Right atrium auricular region (tissue), 2 donors: ENCODE measurements around the gene FBXL2. TPM values are rescaled to one million over a fixed set of nuclear protein-coding genes. Genes with fewer than 3 reads are reported as not detected.
"Not testable (repeated sequence)": the region's sequence is repeated elsewhere in the genome, so short reads cannot be mapped to it uniquely, and the experiment has no call there.

ENCODE experiments used
- DNase-seq: peaks from one replicate; pipeline ENCODE4 v3.0.0-alpha.2; 2019; ENCODE audit warnings: low spot score
- H3K27ac ChIP-seq, 2 donors: fragments of 200-600 bp; sonication (generic); 1 replicate in 1 of 2; 2 replicates in 1 of 2; pipeline ENCODE4 v1.5.1; 2016 to 2019
- H3K27me3 ChIP-seq, 2 donors: fragments of 200-600 bp; sonication (generic); one replicate each; pipeline versions ENCODE4 v1.5.1 to v1.6.0; 2017 to 2019
- H3K36me3 ChIP-seq: fragments of 200-600 bp; sonication (generic); one replicate; pipeline ENCODE4 v1.5.1; 2016
- H3K4me1 ChIP-seq, 2 donors: fragments of 200-600 bp; sonication (generic); one replicate each; pipeline versions ENCODE4 v1.5.1 to v1.6.0; 2017 to 2019
- H3K4me3 ChIP-seq, 2 donors: fragments of 200-600 bp; sonication (generic); 1 replicate in 1 of 2; 2 replicates in 1 of 2; pipeline ENCODE4 v1.5.1; 2017 to 2019; ENCODE audit warnings: mild to moderate bottlenecking in 1 of 2, moderate library complexity in 1 of 2
- H3K9me3 ChIP-seq, 2 donors: fragments of 200-600 bp; sonication (generic); one replicate each; pipeline ENCODE4 v1.5.1; 2019
- CTCF ChIP-seq, 2 donors: fragments of 200-600 bp; sonication (generic); IDR thresholded peaks; one replicate each; pipeline ENCODE4 v1.5.1; 2019; ENCODE audit warnings: antibody characterized with exemption in 2 of 2
- total RNA-seq, 2 donors: library from RNA; depleted of rRNA; stranded (reverse); fragments of >200 nt; gene quantifications; one replicate each; pipeline ENCODE4 v1.1.0, GENCODE V29; 2016

The FBXL2 gene
- total RNA-seq, 2 donors from 2014 or later, result 2.0 TPM

- Histone ChIP-seq H3K9me3 (no peaks in the 10 kb centered on the region), H3K36me3 (peaks cover 73% of the 10 kb centered on the region), H3K27ac (no peak overlapping the region), H3K27me3 (no peaks in the 10 kb centered on the region), H3K4me1 (no peaks in the 10 kb centered on the region), H3K4me3 (no peak overlapping the region)
- no peak for DNase-seq
- TF ChIP-seq CTCF (IDR thresholded peaks at IDR 0.05), result no peak
Observed at GRCh38 chr3:33394403-33395054, 117.3 kb downstream of the FBXL2 start.

GRCh38 chr3:33395900-33396299, 118.7 kb downstream of the FBXL2 start:
- Histone ChIP-seq H3K36me3 (peaks cover 82% of the 10 kb centered on the region), H3K4me3 (no peak overlapping the region), H3K9me3 (no peaks in the 10 kb centered on the region), H3K4me1 (no peaks in the 10 kb centered on the region), H3K27ac (no peak overlapping the region), H3K27me3 (no peaks in the 10 kb centered on the region)
- DNase-seq, result no peak
- TF ChIP-seq CTCF (IDR thresholded peaks at IDR 0.05), result no peak

- no peaks in the 10 kb centered on the region for H3K27me3 ChIP-seq
- H3K4me3 ChIP-seq, result no peak overlapping the region
- peaks cover 82% of the 10 kb centered on the region for H3K36me3 ChIP-seq
- H3K9me3 ChIP-seq, result no peaks in the 10 kb centered on the region
- no peak for TF ChIP-seq CTCF (IDR thresholded peaks at IDR 0.05)
- no peak for DNase-seq
- no peaks in the 10 kb centered on the region for H3K4me1 ChIP-seq
- H3K27ac ChIP-seq, result no peak overlapping the region
Observed at GRCh38 chr3:33398410-33398809, 121.2 kb downstream of the FBXL2 start.

GRCh38 chr3:33401781-33402180, 124.5 kb downstream of the FBXL2 start:
- H3K9me3 ChIP-seq, result no peaks in the 10 kb centered on the region
- no peaks in the 10 kb centered on the region for H3K27me3 ChIP-seq
- H3K36me3 ChIP-seq, result peaks cover 77% of the 10 kb centered on the region
- no peak for TF ChIP-seq CTCF (IDR thresholded peaks at IDR 0.05)
- no peaks in the 10 kb centered on the region for H3K4me1 ChIP-seq
- H3K27ac ChIP-seq, result no peak overlapping the region
- no peak overlapping the region for H3K4me3 ChIP-seq
- DNase-seq, result no peak

- H3K4me1 ChIP-seq, result no peaks in the 10 kb centered on the region
- H3K9me3 ChIP-seq, result no peaks in the 10 kb centered on the region
- H3K27ac ChIP-seq, result no peak overlapping the region
- no peaks in the 10 kb centered on the region for H3K27me3 ChIP-seq
- H3K36me3 ChIP-seq, result peaks cover 78% of the 10 kb centered on the region
- DNase-seq, result no peak
- no peak overlapping the region for H3K4me3 ChIP-seq
- no peak for TF ChIP-seq CTCF (IDR thresholded peaks at IDR 0.05)
Observed at GRCh38 chr3:33402936-33403335, 125.7 kb downstream of the FBXL2 start.

GRCh38 chr3:33403756-33404155, 126.5 kb downstream of the FBXL2 start:
- Histone ChIP-seq H3K4me3 (no peak overlapping the region), H3K4me1 (no peaks in the 10 kb centered on the region), H3K27me3 (no peaks in the 10 kb centered on the region), H3K9me3 (no peaks in the 10 kb centered on the region), H3K36me3 (peaks cover 79% of the 10 kb centered on the region), H3K27ac (no peak overlapping the region)
- TF ChIP-seq CTCF (IDR thresholded peaks at IDR 0.05), result no peak
- DNase-seq, result no peak

GRCh38 chr3:33410816-33411215, 133.6 kb downstream of the FBXL2 start:
- not testable (repeated sequence) for H3K4me1 ChIP-seq, H3K27me3 ChIP-seq, H3K27ac ChIP-seq, H3K9me3 ChIP-seq, DNase-seq, H3K4me3 ChIP-seq
- H3K36me3 ChIP-seq, result peaks cover 66% of the 10 kb centered on the region
